GM13976 (cell line): ENCODE measurements around the gene SAMD4A.

Experiments used
- DNase-seq: peaks from one replicate; pipeline ENCODE4 v3.0.0; 2012; ENCODE audit warnings: low spot score
- in situ Hi-C: fragments of 300-500 bp; cut with MboI; formaldehyde crosslinking; loops from one replicate; pipeline ENCODE4 v1.12.0; 2022; ENCODE audit warnings: low sequenced_read_pairs, mixed read lengths, inconsistent platforms; ENCODE audit not compliant: unreplicated experiment
- TF ChIP-seq, protein P1 (sequence below): IDR thresholded peaks from 2 replicates; pipeline ENCODE4 v1.5.1; 2012; ENCODE audit warnings: borderline replicate concordance, mild to moderate bottlenecking; ENCODE audit not compliant: insufficient read depth; ENCODE audit errors: extremely low read depth, missing control alignments, control extremely low read depth

Gene SAMD4A

DNA sequence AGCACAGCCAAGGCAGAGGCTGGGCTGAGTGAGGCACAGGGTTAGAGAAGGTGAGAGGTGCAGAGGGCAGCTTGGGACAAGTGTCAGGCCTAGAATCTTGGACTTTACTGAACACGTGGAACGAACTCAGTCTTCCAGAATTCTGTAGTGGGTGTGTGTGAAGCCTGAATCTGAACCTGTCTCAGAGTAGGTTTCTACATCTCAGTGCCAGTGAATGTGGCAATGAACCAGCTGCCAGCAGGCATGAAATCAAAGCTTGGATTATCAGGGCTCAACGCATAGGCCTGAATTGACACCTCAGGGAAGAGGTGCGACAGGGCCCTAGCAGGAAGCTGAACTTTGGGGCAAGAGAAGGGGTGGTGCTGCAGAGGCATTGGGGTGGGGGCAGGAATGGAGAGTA, 104.6 kb downstream of the SAMD4A start:
- TF ChIP-seq, protein P1, sequence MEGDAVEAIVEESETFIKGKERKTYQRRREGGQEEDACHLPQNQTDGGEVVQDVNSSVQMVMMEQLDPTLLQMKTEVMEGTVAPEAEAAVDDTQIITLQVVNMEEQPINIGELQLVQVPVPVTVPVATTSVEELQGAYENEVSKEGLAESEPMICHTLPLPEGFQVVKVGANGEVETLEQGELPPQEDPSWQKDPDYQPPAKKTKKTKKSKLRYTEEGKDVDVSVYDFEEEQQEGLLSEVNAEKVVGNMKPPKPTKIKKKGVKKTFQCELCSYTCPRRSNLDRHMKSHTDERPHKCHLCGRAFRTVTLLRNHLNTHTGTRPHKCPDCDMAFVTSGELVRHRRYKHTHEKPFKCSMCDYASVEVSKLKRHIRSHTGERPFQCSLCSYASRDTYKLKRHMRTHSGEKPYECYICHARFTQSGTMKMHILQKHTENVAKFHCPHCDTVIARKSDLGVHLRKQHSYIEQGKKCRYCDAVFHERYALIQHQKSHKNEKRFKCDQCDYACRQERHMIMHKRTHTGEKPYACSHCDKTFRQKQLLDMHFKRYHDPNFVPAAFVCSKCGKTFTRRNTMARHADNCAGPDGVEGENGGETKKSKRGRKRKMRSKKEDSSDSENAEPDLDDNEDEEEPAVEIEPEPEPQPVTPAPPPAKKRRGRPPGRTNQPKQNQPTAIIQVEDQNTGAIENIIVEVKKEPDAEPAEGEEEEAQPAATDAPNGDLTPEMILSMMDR, result no peak
- no peak for DNase-seq
- in situ Hi-C loops, result no loop called here

DNA sequence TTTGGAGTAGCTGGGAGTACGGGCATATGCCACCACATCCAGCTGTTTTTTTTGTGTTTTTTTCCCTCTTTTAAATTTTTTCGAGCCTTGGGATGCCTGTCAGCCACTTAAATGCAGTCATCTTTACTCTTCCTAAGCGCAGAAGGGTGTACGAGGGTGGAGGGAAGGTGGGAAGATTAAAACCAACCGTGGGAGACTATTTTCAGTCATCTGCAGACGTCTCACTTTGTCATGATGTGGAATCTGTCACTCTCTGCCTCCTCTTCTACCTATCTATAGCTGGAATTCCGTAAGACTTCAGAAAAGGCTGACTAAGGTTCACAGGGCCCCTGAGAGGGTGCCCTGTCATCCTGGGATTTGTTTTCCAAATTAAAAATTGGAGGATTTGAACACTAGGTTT, 105.3 kb downstream of the SAMD4A start:
- in situ Hi-C loops, result no loop called here
- no peak for DNase-seq
- TF ChIP-seq, protein P1, result no peak

DNA sequence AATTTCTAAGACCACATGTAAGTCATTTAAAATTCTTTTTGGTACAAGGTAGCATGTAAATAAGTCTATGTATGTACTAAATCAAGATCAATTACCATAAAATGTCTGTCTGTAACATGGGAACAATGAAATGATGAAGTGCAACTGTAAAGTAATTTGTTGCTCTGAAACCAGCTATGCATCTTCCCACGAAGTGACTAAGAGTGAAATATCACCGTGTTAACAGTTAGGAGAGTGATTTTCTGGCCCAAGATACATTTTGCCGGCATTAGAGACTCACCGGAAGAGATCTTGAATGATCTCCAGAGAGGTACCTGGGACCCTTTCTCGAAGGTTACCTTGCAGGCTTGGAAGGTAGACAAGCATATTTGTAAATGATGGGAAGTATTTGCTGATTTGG, 105.8 kb downstream of the SAMD4A start:
- peak; percentile 38 for DNase-seq
- TF ChIP-seq, protein P1, result no peak
- in situ Hi-C loops, result no loop called here

DNA sequence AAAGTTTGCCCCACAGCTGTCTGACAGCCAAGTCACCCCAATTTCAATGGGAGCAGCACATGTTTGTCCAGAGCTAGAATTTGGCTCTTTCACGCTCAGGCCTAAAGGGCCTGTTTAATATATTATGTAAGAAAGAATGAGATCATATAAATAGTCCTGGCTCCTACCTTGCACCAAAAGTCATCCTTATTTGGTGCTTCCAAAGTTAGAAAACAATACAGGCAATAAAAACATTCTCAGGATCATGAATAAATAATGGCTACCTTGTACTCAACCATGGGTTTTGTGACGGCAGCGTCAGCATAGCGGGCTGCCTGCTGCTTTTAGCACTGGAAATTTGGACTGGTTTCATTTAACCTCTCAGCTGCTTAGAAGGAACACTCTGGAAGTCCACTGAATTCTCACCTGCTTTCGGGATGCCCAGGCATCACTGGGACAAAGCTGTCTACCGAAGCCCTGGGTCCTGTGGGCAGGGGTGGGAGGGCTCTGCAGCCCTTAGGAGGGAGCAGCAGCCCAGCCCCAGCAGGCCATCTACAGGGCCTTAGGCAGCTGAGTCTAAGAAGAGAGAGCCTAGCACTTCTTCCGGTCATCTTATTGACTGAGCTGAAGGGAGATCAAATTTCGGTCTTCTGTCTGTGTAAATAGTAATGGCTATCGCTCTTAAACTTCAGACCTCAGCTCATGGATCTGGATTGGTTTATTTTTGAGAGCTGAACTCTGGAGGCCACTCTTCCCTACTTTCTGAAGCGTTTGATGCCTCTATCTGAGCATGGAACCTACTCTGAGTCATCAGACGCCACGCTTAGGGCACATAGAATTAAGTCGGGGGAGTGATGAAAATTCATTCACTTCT, 106.5 kb downstream of the SAMD4A start:
- TF ChIP-seq, protein P1, result no peak
- no peak for DNase-seq
- in situ Hi-C loops, result no loop called here

DNA sequence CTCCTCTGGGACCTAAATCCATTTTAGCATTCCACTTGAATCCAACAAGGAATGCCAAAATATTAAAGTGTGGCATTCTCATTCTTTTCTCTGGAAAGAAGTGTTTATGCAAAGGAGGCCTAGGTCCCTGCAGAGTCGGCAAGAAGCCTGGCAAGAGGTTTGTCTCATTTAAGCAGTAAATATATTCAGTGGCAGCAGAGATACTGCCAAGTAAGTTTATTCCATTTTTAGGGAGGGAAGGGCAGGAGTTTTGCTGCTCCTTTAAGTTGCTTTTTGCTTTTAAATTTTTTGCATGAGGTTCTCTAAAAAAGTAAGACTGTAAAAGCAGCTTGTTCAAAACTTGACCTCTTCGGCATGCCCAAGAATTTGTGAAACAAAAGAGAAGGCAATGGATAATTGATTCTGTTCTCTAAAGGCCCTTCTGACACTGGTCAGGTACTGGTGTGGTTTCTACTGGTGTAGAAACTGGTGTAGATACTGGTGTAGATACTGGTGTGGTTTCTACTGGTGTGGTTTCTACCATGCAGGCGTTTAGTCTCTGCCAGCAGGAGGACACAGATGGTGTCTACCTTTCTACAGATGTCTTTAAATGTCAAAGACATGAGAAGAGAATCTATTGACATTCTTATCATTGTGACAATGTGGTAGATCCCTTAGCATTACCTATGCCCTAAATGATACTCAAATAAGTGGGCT, 107.3 kb downstream of the SAMD4A start:
- no peak for DNase-seq
- in situ Hi-C loops, result no loop called here
- TF ChIP-seq, protein P1, result no peak

DNA sequence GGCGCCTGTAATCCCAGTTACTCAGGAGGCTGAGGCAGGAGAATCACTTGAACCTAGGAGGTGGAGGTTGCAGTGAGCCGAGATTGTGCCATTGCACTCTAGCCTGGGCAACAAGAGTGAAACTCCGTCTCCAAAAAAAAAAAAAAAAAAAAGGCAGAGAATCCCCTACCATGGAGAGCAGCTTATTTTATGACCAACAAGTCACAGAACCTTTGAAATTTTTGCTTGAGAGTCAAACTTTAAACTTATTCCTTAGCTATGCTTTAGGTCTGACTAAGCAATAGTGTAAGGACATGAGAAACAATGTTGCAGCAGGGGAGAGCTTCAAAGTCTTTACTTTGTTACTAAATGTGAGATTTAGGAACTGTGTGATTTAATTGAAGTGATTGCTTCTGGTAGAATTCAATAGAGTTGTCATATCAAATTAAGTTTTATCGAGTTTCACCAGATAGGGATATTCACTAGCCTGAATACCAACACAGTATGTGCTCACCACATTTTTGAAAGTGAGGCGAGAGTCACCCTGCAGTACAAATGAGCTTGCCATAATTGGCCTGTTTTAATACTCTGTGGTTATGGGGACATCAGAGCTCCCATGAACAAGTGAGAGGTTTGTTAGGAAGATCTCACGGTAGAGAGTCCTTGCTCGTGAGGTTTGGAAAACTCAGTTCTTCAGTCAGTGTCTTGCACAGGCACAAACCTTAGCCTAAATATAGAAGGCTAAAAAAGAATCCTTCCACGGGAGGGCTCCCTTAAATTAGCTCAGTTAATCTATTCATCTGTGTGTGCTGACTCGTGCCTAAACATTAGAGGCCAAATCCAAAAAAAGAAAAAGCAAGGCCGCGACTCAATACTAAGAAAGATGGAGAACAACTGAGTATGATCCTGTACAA, 108.6 kb downstream of the SAMD4A start:
- in situ Hi-C loops, result no loop called here
- TF ChIP-seq, protein P1, result no peak
- DNase-seq, result no peak
